ENCODE data around the gene DOCK9.

DNA sequence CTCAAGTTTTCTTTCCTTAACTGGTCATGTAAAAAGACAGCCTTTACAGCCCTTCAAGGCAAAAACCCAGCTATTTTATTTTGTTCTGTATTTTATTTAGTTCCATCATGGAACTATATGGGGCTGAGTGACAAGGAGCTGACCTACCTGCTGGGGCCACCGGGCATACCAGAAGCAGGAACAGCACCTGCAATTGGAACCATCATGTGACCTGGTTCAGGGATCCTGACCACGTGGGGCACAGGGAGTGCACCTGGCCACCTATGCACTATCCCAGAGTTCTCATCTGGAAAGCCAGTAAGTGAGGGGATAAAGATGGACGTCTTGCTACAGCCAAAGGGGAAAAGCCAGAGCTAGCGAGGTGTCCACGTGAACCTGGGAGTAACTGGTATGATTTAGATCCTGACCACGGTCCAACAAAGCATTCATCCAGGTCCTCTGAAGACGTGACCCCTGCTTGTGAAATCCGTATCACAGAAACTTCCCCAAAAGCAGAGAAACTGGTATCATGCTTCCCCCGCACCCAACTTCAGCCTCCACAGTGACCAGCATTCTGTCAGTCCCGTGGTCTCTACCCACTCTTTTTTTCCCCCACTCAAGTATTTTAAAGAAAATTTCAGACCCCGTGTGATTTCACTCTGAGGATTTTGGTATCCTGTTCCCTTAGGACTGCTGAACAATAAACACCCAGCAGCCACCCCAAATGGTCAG is 184.9 kb downstream of the DOCK9 start:
- TF ChIP-seq CTCF (conservative IDR thresholded peaks at IDR 0.05 in 1 of 2, IDR thresholded peaks at IDR 0.05 in 1 of 2; ENCODE audit: extremely low read depth in 1 of 2, insufficient read depth in 1 of 2, low read depth in 1 of 2, low read length in 2 of 2) = no peak
- TF ChIP-seq EZH2 (IDR thresholded peaks at IDR 0.05; ENCODE audit: borderline replicate concordance, low read length) = no peak

Data from mammary epithelial cell (primary cell).